SK-N-SH (cell line): ENCODE measurements around the gene OGFOD2. TPM values are rescaled to one million over a fixed set of nuclear protein-coding genes. Genes with fewer than 3 reads are reported as not detected.

Experiments
- CTCF ChIA-PET: fragments of 300-600, 350-600 bp; formaldehyde crosslinking; extraction: SDS; loops from one replicate; lab custom pipeline; 2021; lab: Yijun Ruan, JAX
- POLR2A ChIA-PET: fragments of 350-600 bp; sonication (Branson Sonifier 250); formaldehyde crosslinking; extraction: SDS; loops from one replicate; lab custom pipeline; 2020; ENCODE audit warnings: antibody characterized with exemption, inconsistent platforms; lab: Yijun Ruan, JAX
- DNase-seq: peaks from one replicate; pipeline ENCODE4 v3.0.0; 2012
- H2AFZ ChIP-seq: fragments of 200-600 bp; sonication (generic); 2 replicates; pipeline ENCODE4 v1.8.1; 2016; ENCODE audit warnings: antibody characterized with exemption, mild to moderate bottlenecking, low read depth
- H3F3A ChIP-seq: fragments of 200-600 bp; sonication (generic); replicated peaks from 2 replicates; pipeline ENCODE3; 2016; ENCODE audit warnings: antibody characterized with exemption, mild to moderate bottlenecking; ENCODE audit not compliant: insufficient read depth
- H3K27ac ChIP-seq, 2 experiments: fragments of 200-500 bp in 1 of 2; fragments of 200-600 bp in 1 of 2; sonication (Bioruptor generic) in 1 of 2; sonication (generic), shearing (Covaris generic) in 1 of 2; 2 replicates each; pipeline versions ENCODE4 v1.5.1 to v1.6.1; 2014 to 2016; ENCODE audit warnings: low read depth in 2 of 2, inconsistent platforms in 1 of 2, low read length in 1 of 2, mild to moderate bottlenecking in 1 of 2, mixed read lengths in 1 of 2
- H3K27me3 ChIP-seq: fragments of 200-600 bp; sonication (generic), shearing (Covaris generic); 2 replicates; pipeline ENCODE4 v1.6.1; 2016; ENCODE audit warnings: mixed run types; ENCODE audit not compliant: insufficient read depth
- H3K36me3 ChIP-seq, 2 experiments: fragments of 200-500 bp in 1 of 2; fragments of 200-600 bp in 1 of 2; sonication (Bioruptor generic) in 1 of 2; sonication (generic) in 1 of 2; replicated peaks in 1 of 2; 2 replicates each; pipeline versions ENCODE3 to v1.5.1; 2014 to 2016; ENCODE audit warnings: low read length in 1 of 2, mild to moderate bottlenecking in 1 of 2; ENCODE audit not compliant: insufficient read depth in 2 of 2, control insufficient read depth in 1 of 2
- H3K4me1 ChIP-seq, 2 experiments: fragments of 200-500 bp in 1 of 2; fragments of 200-600 bp in 1 of 2; sonication (Bioruptor generic) in 1 of 2; sonication (generic), shearing (Covaris generic) in 1 of 2; 2 replicates each; pipeline versions ENCODE4 v1.5.1 to v1.6.1; 2014 to 2016; ENCODE audit warnings: low read depth in 1 of 2, low read length in 1 of 2, mixed run types in 1 of 2; ENCODE audit not compliant: insufficient read depth in 2 of 2, control insufficient read depth in 1 of 2
- H3K4me2 ChIP-seq: fragments of 200-600 bp; sonication (generic), shearing (Covaris generic); 2 replicates; pipeline ENCODE4 v1.6.1; 2017; ENCODE audit warnings: mixed run types
- H3K4me3 ChIP-seq, 2 experiments: fragments of 200-500 bp in 1 of 2; fragments of 200-600 bp in 1 of 2; sonication (Bioruptor generic) in 1 of 2; sonication (generic), shearing (Covaris generic) in 1 of 2; 2 replicates each; pipeline versions ENCODE4 v1.5.1 to v1.8.1; 2014 to 2016; ENCODE audit warnings: low read depth in 2 of 2, inconsistent platforms in 1 of 2, low read length in 1 of 2, mild to moderate bottlenecking in 1 of 2, mixed read lengths in 1 of 2, moderate library complexity in 1 of 2
- H3K79me2 ChIP-seq: fragments of 200-600 bp; sonication (generic); 2 replicates; pipeline ENCODE4 v1.8.1; 2017; ENCODE audit warnings: mild to moderate bottlenecking; ENCODE audit not compliant: insufficient read depth
- H3K9ac ChIP-seq: fragments of 200-600 bp; sonication (generic); 2 replicates; pipeline ENCODE4 v1.6.1; 2017; ENCODE audit warnings: mixed run types
- H3K9me2 ChIP-seq: fragments of 200-600 bp; sonication (generic); 2 replicates; pipeline ENCODE4 v1.6.1; 2017; ENCODE audit warnings: mixed run types
- H3K9me3 ChIP-seq: fragments of 200-600 bp; sonication (generic); 2 replicates; pipeline ENCODE4 v1.6.1; 2017; ENCODE audit warnings: mixed run types, mild to moderate bottlenecking, moderate library complexity
- H4K20me1 ChIP-seq: fragments of 200-600 bp; sonication (generic); 2 replicates; pipeline ENCODE4 v1.6.1; 2017; ENCODE audit warnings: mild to moderate bottlenecking, mixed run types; ENCODE audit not compliant: insufficient read depth
- CTCF ChIP-seq: fragments of 200-600 bp; sonication (generic); IDR thresholded peaks from 2 replicates; pipeline ENCODE4 v1.6.1; 2017; ENCODE audit warnings: antibody characterized with exemption, mild to moderate bottlenecking, moderate library complexity
- GABPA ChIP-seq: IDR thresholded peaks from 2 replicates; pipeline ENCODE4 v1.4.0; 2012; ENCODE audit warnings: low read depth, mild to moderate bottlenecking
- JUND ChIP-seq: IDR thresholded peaks from 2 replicates; pipeline ENCODE4 v1.4.0; 2012
- MAX ChIP-seq: IDR thresholded peaks from 2 replicates; pipeline ENCODE4 v1.4.0; 2012; ENCODE audit warnings: low read depth
- MEF2A ChIP-seq: IDR thresholded peaks from 2 replicates; pipeline ENCODE4 v1.4.0; 2012; ENCODE audit warnings: low read depth, borderline replicate concordance
- PBX3 ChIP-seq: IDR thresholded peaks from 2 replicates; pipeline ENCODE4; 2012
- RAD21 ChIP-seq: IDR thresholded peaks from 2 replicates; pipeline ENCODE4 v1.6.1; 2012; ENCODE audit warnings: mild to moderate bottlenecking, low read length
- REST ChIP-seq: IDR thresholded peaks from 2 replicates; pipeline ENCODE4 v1.6.1; 2012; ENCODE audit warnings: mild to moderate bottlenecking, low read depth, low read length, moderate library complexity
- TCF12 ChIP-seq: IDR thresholded peaks from 2 replicates; pipeline ENCODE4 v1.4.0; 2012
- WGBS: methylation state at CpG from one replicate; pipeline ENCODE4 v1.1.6; 2017; ENCODE audit warnings: low lambda C conversion rate; 5-methylcytosine and 5-hydroxymethylcytosine counted together
- polyA plus RNA-seq, 3 experiments: library from polyadenylated mRNA; depleted of rRNA; stranded (reverse); fragments of >200 nt; gene quantifications; 2 replicates each; pipeline ENCODE4 v1.2.3, GENCODE V29; 2012

The OGFOD2 gene
- polyA plus RNA-seq, 1 of the 3 experiments (the other 2 are of a cell fraction): 22.0 TPM

- TF ChIP-seq MAX (no peak), MEF2A (no peak), CTCF (no peak), PBX3 (no peak), REST (no peak), RAD21 (no peak), JUND (no peak)
Measured at GRCh38 chr12:122996621-122997342, 21.7 kb downstream of the OGFOD2 start (continued).

GRCh38 chr12:122997343-122998250 lies 22.6 kb downstream of the OGFOD2 start:
- ChIA-PET CTCF (interaction anchor here (1.2 kb wide), 1 partner anchor 25 kb away, joined by 3 read pairs; no protein-coding TSS in a partner anchor), POLR2A (no interaction called here)
- no peaks in the 10 kb centered on the region for H4K20me1 ChIP-seq
- no peak overlapping the region for H3K4me2 ChIP-seq
- peaks cover 0 to 4% of the 10 kb centered on the region in 2 experiments; a peak in 1 of 4 replicates for H3K4me1 ChIP-seq
- no peaks in the 10 kb centered on the region for H3K9me2 ChIP-seq
- H3K79me2 ChIP-seq: no peaks in the 10 kb centered on the region
- no peaks in the 10 kb centered on the region for H3K27me3 ChIP-seq
- H3K9ac ChIP-seq: no peak overlapping the region
- no peaks in the 10 kb centered on the region for H3F3A ChIP-seq
- no peak for TF ChIP-seq TCF12
- TF ChIP-seq GABPA: no peak
- no peak overlapping the region for H2AFZ ChIP-seq
- H3K9me3 ChIP-seq: no peaks in the 10 kb centered on the region
- DNase-seq: no peak
- H3K4me3 ChIP-seq: no peak overlapping the region
- 95% methylated on average over 18 of the region's 25 CpGs for WGBS
- no peaks in the 10 kb centered on the region for H3K36me3 ChIP-seq
- no peak overlapping the region for H3K27ac ChIP-seq
